ENCODE data around the gene TMTC4. TPM values are rescaled to one million over a fixed set of nuclear protein-coding genes. Genes with fewer than 3 reads are reported as not detected.
"Not testable (repeated sequence)": the region's sequence is repeated elsewhere in the genome, so short reads cannot be mapped to it uniquely, and the experiment has no call there.

Gene TMTC4
- polyA plus RNA-seq, 3 donors = 2.1 to 11.5 (median 3.9) TPM

DNA sequence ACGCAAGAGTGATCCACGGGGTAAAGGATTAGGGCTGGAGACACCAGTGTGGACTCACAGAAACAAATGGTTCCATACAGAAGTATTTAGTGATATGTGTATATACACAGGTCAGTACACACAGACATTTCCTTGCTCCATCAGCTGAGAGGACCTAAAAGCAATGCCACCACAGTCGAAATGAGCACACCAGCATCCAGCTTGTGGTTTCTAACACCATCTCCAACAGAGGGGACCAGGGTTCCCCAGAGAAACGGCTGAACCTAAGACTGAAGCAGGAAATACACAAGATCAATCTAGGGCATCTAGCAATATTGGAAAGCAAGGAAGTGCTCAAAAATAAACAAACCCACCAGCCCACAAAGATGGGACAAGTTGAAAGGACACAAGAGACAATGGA lies 93.6 kb downstream of the TMTC4 start:
- peaks cover 7 to 15% of the 10 kb centered on the region in 2 donors for H3K36me3 Mint-ChIP-seq
- no peak overlapping the region for H3K4me3 Mint-ChIP-seq
- no peak for TF ChIP-seq CTCF (IDR thresholded peaks at IDR 0.05)
- Histone ChIP-seq H2AFZ (ENCODE audit: insufficient read depth, low read depth, low read length, poor library complexity, severe bottlenecking) (no peak overlapping the region), H3K27ac (ENCODE audit: low read depth in 1 of 2, low read length in 2 of 2) (no peak overlapping the region), H3K27me3 (ENCODE audit: control insufficient read depth in 2 of 2, insufficient read depth in 2 of 2, low read length in 2 of 2) (no peaks in the 10 kb centered on the region), H3K9ac (ENCODE audit: insufficient read depth, low read length, poor library complexity, severe bottlenecking) (no peak overlapping the region), H4K20me1 (ENCODE audit: insufficient read depth, low read length) (no peaks in the 10 kb centered on the region), H3K4me2 (replicated peaks; ENCODE audit: extremely low read depth, low read length, poor library complexity, severe bottlenecking) (no peak overlapping the region), H3K4me1 (ENCODE audit: control insufficient read depth in 1 of 2, insufficient read depth in 2 of 2, low read length in 2 of 2) (no peaks in the 10 kb centered on the region), H3K4me3 (replicated peaks in 1 of 3; ENCODE audit: low read depth in 2 of 3, low read length in 3 of 3) (no peak overlapping the region), H3K9me3 (replicated peaks in 1 of 2; ENCODE audit: control insufficient read depth in 1 of 2, insufficient read depth in 1 of 2, low read length in 2 of 2) (no peaks in the 10 kb centered on the region), H3K79me2 (ENCODE audit: insufficient read depth, low read length) (no peaks in the 10 kb centered on the region), H3K36me3 (replicated peaks in 1 of 2; ENCODE audit: control insufficient read depth in 1 of 2, insufficient read depth in 2 of 2, low read length in 2 of 2) (no peaks in the 10 kb centered on the region)
- H3K27me3 Mint-ChIP-seq (ENCODE audit: low read depth in 3 of 3) = peaks cover 0 to 6% (median 0%) of the 10 kb centered on the region in 3 donors
- no peak overlapping the region for H3K27ac Mint-ChIP-seq
- intact Hi-C loops (cut with micrococcal nuclease) = no loop called here
- whole genome bisulfite sequencing (ENCODE audit: insufficient coverage) = 100% methylated on average over 1 of the region's 4 CpGs
- H3K4me1 Mint-ChIP-seq = peaks cover 5% of the 10 kb centered on the region
- no peak for DNase-seq
- peaks cover 0 to 4% (median 1%) of the 10 kb centered on the region in 7 donors for H3K9me3 Mint-ChIP-seq

GRCh38 chr13:100580045-100580444 lies 94.5 kb downstream of the TMTC4 start:
- peaks cover 7 to 15% of the 10 kb centered on the region in 2 donors for H3K36me3 Mint-ChIP-seq
- H3K4me3 ChIP-seq (replicated peaks in 1 of 3; ENCODE audit: low read depth in 2 of 3, low read length in 3 of 3) = no peak overlapping the region
- no peaks in the 10 kb centered on the region for H3K9me3 ChIP-seq (replicated peaks in 1 of 2; ENCODE audit: control insufficient read depth in 1 of 2, insufficient read depth in 1 of 2, low read length in 2 of 2)
- no peak for TF ChIP-seq CTCF (IDR thresholded peaks at IDR 0.05)
- no peak overlapping the region for H3K27ac Mint-ChIP-seq
- no peaks in the 10 kb centered on the region for H4K20me1 ChIP-seq (ENCODE audit: insufficient read depth, low read length)
- H3K9me3 Mint-ChIP-seq = peaks cover 0 to 4% (median 1%) of the 10 kb centered on the region in 7 donors
- no peaks in the 10 kb centered on the region for H3K27me3 ChIP-seq (ENCODE audit: control insufficient read depth in 2 of 2, insufficient read depth in 2 of 2, low read length in 2 of 2)
- intact Hi-C loops (cut with micrococcal nuclease) = no loop called here
- no peaks in the 10 kb centered on the region for H3K4me1 ChIP-seq (ENCODE audit: control insufficient read depth in 1 of 2, insufficient read depth in 2 of 2, low read length in 2 of 2)
- H2AFZ ChIP-seq (ENCODE audit: insufficient read depth, low read depth, low read length, poor library complexity, severe bottlenecking) = no peak overlapping the region
- H3K27ac ChIP-seq (ENCODE audit: low read depth in 1 of 2, low read length in 2 of 2) = no peak overlapping the region
- H3K4me3 Mint-ChIP-seq = no peak overlapping the region
- no peak for DNase-seq
- peaks cover 5% of the 10 kb centered on the region for H3K4me1 Mint-ChIP-seq
- H3K36me3 ChIP-seq (replicated peaks in 1 of 2; ENCODE audit: control insufficient read depth in 1 of 2, insufficient read depth in 2 of 2, low read length in 2 of 2) = no peaks in the 10 kb centered on the region
- H3K4me2 ChIP-seq (replicated peaks; ENCODE audit: extremely low read depth, low read length, poor library complexity, severe bottlenecking) = no peak overlapping the region
- H3K27me3 Mint-ChIP-seq (ENCODE audit: low read depth in 3 of 3) = peaks cover 0 to 4% (median 0%) of the 10 kb centered on the region in 3 donors
- 95% methylated on average over 12 of the region's 12 CpGs for WGBS (ENCODE audit: insufficient coverage)
- no peaks in the 10 kb centered on the region for H3K79me2 ChIP-seq (ENCODE audit: insufficient read depth, low read length)
- no peak overlapping the region for H3K9ac ChIP-seq (ENCODE audit: insufficient read depth, low read length, poor library complexity, severe bottlenecking)

DNA sequence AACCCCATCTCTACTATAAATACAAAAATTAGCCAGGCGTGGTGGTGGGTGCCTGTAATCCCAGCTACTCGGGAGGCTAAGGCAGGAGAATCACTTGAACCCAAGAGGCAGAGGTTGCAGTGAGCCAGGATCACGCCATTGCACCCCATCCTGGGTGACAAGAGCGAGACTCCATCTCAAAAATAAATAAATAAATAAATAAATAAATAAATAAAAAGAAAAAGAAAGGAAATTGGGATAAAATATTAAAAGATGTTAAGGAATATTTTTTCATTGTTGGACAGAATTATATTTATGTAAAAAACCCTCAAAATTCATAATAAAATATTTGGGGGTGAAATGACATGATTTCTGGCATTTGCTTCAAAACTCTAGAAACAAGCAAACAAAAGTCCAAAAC lies 97.4 kb downstream of the TMTC4 start:
- WGBS (ENCODE audit: insufficient coverage) = no CpG with 5 or more reads among the region's 4 CpGs
- not testable (repeated sequence) for H3K4me1 Mint-ChIP-seq, H3K4me3 Mint-ChIP-seq

More for the DNA sequence above, 97.4 kb downstream of the TMTC4 start:
- H3K27ac Mint-ChIP-seq; H3K27me3 ChIP-seq (ENCODE audit: control insufficient read depth in 2 of 2, insufficient read depth in 2 of 2, low read length in 2 of 2); H3K4me2 ChIP-seq (replicated peaks; ENCODE audit: extremely low read depth, low read length, poor library complexity, severe bottlenecking); H3K4me3 ChIP-seq (replicated peaks in 1 of 3; ENCODE audit: low read depth in 2 of 3, low read length in 3 of 3); DNase-seq; H3K27ac ChIP-seq (ENCODE audit: low read depth in 1 of 2, low read length in 2 of 2); H3K4me1 ChIP-seq (ENCODE audit: control insufficient read depth in 1 of 2, insufficient read depth in 2 of 2, low read length in 2 of 2); H3K79me2 ChIP-seq (ENCODE audit: insufficient read depth, low read length); H4K20me1 ChIP-seq (ENCODE audit: insufficient read depth, low read length); H3K9me3 Mint-ChIP-seq; intact Hi-C loops (cut with micrococcal nuclease); H3K9me3 ChIP-seq (replicated peaks in 1 of 2; ENCODE audit: control insufficient read depth in 1 of 2, insufficient read depth in 1 of 2, low read length in 2 of 2); H3K27me3 Mint-ChIP-seq (ENCODE audit: low read depth in 3 of 3); H3K36me3 ChIP-seq (replicated peaks in 1 of 2; ENCODE audit: control insufficient read depth in 1 of 2, insufficient read depth in 2 of 2, low read length in 2 of 2); H2AFZ ChIP-seq (ENCODE audit: insufficient read depth, low read depth, low read length, poor library complexity, severe bottlenecking); H3K9ac ChIP-seq (ENCODE audit: insufficient read depth, low read length, poor library complexity, severe bottlenecking): not testable (repeated sequence)
- H3K36me3 Mint-ChIP-seq = peaks cover 7 to 14% of the 10 kb centered on the region in 2 donors
